DLD1 (cell line): ENCODE results near the gene SEMA3D.

ENCODE experiments used
- in situ Hi-C: cut with HindIII; loops from 2 replicates; pipeline ENCODE4 v1.10.0; 2017; ENCODE audit warnings: low sequenced_read_pairs

Gene SEMA3D

GRCh38 chr7:85081392-85081791, 105.5 kb downstream of the SEMA3D start:
- in situ Hi-C loops = no loop called here

GRCh38 chr7:85079434-85079833, 107.4 kb downstream of the SEMA3D start:
- in situ Hi-C loops = no loop called here

GRCh38 chr7:85078181-85078580, 108.7 kb downstream of the SEMA3D start:
- in situ Hi-C loops = no loop called here

GRCh38 chr7:85075864-85076263, 111.0 kb downstream of the SEMA3D start:
- in situ Hi-C loops = no loop called here

DNA sequence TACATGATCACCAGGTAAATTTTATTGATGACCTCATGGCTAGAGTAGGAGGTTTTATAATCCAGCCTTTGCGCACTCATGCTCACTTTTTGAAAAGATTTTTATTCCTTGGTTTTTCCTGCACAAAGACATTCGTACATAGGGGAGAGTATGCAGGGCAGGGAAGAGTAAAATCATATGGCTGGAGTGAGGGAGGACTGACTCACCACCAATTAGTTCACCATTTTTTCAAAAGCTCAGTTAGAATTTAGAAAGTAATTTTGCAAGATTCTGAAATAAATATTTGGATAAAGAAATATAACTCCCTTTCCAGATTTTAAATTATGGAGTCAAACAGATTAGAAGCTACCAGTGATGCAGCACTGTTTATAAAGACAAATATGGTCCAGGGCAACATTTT, 111.9 kb downstream of the SEMA3D start:
- in situ Hi-C loops = no loop called here

GRCh38 chr7:85074016-85074415, 112.8 kb downstream of the SEMA3D start:
- in situ Hi-C loops = no loop called here

GRCh38 chr7:85070967-85071628, 115.8 kb downstream of the SEMA3D start:
- in situ Hi-C loops = no loop called here

DNA sequence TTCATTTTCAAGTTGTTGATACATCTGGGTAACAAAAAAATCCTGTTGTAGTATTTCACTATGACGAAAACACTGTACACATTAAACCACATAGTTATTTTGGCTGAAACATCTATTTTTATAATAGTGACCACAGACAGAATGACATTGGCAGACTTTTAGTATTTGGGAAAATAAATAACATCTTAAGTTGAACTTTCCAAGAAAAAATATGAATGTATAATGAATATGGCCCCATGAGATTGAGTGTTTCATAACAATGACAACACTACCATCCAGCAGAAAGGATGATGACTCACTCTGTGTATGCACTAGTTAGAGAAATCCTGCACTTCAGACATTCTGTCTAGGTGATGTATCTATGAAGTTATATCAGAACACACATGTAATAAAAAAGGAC, 118.1 kb downstream of the SEMA3D start:
- in situ Hi-C loops = no loop called here

DNA sequence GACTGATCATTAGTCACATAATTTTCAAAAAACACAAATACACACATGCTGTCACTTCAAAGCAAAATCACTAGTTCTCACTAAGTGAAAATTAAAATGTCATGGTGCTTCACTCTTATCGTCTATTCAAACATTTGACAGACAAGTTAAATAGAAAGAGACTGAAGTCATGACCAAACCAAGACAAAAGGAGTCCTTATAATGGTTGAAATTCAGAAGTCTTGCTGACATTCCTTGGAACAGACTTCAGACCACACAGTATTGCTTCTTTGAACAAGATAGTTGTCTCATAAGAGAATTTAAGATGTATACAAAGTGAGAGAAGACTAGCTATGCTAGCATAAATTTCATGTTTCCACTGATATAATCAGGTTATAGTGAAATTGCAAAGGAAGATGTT, 119.5 kb downstream of the SEMA3D start:
- in situ Hi-C loops = no loop called here

GRCh38 chr7:85065888-85066485, 120.9 kb downstream of the SEMA3D start:
- in situ Hi-C loops = no loop called here

- in situ Hi-C loops = no loop called here
These were observed 121.5 kb downstream of the SEMA3D start for GRCh38 chr7:85065306-85065705.

DNA sequence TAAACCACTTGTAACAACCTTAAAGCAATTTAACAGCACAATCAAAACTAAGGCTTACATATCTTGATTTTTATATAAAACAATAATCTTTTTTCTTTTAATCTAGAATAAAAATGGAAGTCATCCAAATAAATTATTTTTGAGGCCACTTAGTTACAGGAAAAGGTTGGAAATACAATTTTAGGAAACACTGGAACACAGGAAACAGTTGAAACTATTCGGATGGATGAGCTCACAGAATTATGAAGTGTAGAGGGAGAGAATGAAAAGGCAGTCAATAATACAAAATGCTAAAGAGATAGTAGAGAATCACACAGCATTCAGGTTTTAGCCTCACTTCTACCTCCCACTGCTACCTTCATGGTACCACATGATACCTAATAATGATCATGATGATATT, 124.2 kb downstream of the SEMA3D start:
- in situ Hi-C loops = no loop called here

GRCh38 chr7:85061456-85061855, 125.4 kb downstream of the SEMA3D start:
- in situ Hi-C loops = no loop called here

DNA sequence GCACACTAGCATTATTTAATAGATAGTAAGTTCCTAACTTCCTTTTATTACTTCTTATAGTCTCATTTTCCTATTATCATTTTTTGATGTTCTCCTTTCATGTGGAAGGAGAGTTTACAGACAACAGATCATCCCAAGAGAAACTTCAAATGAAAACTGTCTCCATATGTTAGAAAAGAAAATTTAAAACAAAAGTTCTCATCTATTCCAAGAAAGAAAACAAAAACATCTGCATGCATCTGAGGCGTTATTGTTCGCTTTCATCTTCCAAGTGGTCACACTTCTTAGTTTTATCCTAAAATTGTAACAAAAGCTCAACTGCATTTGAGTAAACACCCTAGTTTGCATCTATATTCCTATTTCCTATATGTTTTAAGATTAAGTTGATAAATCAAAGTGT, 126.2 kb downstream of the SEMA3D start:
- in situ Hi-C loops = no loop called here

DNA sequence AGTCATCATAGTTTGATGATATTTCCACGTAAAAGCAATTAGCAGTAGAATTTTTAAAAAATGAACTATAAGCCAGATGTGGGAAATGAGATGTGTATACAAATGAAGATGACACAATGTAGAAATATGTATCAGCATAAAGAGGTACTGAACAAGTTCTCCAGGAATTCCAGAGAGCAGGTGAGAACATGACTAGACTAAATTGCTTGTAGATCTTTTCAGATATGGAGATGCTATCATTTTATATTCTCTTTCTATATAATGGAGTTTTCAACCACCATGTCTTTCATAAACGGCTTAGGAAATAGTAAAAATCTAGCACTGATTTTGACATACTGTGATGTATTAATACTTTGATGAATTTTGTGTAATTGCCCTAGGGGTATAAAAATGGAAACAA, 130.9 kb downstream of the SEMA3D start:
- in situ Hi-C loops = no loop called here

GRCh38 chr7:85055196-85055595, 131.7 kb downstream of the SEMA3D start:
- in situ Hi-C loops = no loop called here

GRCh38 chr7:85054306-85054705, 132.6 kb downstream of the SEMA3D start:
- in situ Hi-C loops = no loop called here

- in situ Hi-C loops = no loop called here
These were observed 134.0 kb downstream of the SEMA3D start for GRCh38 chr7:85052894-85053293.

GRCh38 chr7:85052056-85052737, 134.7 kb downstream of the SEMA3D start:
- in situ Hi-C loops = no loop called here

DNA sequence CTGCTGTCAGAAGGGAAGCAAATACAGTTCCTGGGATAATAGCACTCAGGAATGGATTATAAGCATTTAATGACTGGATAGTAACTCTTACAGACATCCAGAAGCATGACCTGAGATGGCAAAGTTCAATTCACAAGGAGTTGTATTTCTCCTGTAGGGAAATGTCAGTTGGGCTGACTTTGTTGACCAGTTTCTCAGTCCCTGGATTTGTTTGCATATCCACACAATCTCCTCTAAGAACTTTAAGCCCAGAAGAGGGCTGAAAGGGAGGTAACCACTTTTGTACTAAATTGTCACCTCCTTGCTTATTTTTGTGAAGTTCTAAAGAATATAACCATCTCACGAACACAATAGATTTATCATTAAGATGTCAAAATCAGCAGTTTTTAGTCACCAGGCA, 140.3 kb downstream of the SEMA3D start:
- in situ Hi-C loops = no loop called here

- in situ Hi-C loops = no loop called here
These were observed 145.1 kb downstream of the SEMA3D start for GRCh38 chr7:85041605-85042216.
